Measurements from ENCODE around the gene DTX3.
"Not testable (repeated sequence)": the region's sequence is repeated elsewhere in the genome, so short reads cannot be mapped to it uniquely, and the experiment has no call there.

Gene DTX3

GRCh38 chr12:57584050-57584449, 20.6 kb upstream of the DTX3 start:
- no peak for DNase-seq

GRCh38 chr12:57584690-57585089, 19.9 kb upstream of the DTX3 start:
- no peak for DNase-seq

DNA sequence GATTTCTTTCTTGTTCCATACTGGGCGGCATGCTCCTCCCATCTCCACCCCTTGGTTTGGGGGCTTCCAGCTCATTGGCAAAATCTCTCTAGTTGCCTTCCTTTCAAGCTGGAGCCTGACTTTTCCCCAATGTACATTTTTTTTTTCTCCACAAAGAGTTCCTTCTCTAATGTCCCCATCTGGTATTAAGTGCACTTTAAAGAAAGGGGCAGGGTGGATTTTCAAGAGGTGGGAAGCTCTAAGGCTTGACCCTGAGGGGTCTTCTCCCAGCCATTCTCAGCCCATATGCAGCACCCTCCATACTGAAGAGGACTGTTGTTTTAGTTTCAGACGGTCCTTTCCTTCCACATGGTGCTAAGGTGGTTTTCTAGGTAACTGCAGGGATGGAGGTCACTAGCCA, 19.5 kb upstream of the DTX3 start:
- no peak for DNase-seq

DNA sequence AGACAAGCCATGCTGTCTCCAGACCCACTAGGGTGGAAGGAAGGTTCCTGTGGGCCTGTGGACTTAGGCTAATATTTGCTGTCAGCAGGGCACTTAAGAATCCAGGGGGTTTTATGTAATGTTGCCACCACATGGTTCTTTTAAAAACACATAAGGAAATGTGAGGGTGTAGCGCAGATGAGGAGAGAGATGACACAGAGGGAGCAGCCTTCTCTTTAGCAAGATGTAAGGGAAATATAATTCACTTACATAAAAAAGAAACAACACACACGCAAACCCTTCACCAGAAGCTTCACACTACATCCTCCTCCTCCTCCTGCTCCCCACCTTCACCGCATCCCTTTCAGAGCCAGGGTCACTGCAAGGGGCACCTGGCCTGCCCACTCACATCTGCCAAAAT, 18.5 kb upstream of the DTX3 start:
- DNase-seq = no peak

DNA sequence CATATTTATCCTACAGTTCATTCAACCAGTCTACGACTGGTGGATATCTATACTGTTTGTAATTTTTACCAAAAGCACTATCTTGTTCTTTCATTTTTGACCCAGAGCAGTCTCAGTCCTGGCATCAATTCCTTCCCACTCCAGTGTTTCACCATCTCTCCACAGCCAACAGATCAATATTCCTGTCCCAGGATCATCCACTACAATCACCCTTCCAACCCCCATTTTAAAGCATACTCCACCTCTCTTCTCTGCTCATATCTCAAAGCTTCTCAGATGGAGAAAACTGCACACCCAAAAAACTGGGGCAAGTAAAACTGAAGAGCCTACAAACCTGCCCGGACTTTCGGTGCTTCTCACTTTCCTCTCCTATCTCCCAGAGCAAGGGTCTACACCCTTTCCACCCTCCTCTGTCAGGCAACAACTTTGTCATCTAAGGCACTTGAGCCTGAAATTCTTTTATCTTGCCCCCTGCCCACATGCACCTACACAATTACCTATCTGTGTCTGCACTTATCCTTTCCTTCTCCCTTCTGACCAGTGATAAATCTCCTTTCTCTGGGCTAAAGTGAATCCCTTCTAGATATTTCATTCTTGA, 17.7 kb upstream of the DTX3 start:
- no peak for DNase-seq

GRCh38 chr12:57588951-57589610, 15.5 kb upstream of the DTX3 start:
- not testable (repeated sequence) for DNase-seq

DNA sequence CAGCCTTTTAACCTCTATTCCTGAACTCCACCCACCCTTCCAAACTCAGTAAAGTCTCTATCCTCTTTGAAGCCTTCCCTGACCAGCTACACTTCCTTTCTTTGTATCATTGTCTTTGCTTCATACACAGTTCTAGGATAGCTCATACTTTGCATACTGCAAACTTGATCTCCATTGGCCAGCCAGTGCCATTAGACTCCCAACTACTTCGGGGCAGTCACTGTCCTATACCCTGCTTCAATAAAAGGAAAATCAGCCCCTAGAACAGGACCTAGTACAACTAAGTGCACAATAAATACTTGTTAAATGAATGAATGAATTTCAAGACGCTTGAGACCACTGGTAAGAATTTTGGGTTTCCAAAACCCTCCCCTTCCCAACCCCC, 14.2 kb upstream of the DTX3 start:
- DNase-seq = no peak

DNA sequence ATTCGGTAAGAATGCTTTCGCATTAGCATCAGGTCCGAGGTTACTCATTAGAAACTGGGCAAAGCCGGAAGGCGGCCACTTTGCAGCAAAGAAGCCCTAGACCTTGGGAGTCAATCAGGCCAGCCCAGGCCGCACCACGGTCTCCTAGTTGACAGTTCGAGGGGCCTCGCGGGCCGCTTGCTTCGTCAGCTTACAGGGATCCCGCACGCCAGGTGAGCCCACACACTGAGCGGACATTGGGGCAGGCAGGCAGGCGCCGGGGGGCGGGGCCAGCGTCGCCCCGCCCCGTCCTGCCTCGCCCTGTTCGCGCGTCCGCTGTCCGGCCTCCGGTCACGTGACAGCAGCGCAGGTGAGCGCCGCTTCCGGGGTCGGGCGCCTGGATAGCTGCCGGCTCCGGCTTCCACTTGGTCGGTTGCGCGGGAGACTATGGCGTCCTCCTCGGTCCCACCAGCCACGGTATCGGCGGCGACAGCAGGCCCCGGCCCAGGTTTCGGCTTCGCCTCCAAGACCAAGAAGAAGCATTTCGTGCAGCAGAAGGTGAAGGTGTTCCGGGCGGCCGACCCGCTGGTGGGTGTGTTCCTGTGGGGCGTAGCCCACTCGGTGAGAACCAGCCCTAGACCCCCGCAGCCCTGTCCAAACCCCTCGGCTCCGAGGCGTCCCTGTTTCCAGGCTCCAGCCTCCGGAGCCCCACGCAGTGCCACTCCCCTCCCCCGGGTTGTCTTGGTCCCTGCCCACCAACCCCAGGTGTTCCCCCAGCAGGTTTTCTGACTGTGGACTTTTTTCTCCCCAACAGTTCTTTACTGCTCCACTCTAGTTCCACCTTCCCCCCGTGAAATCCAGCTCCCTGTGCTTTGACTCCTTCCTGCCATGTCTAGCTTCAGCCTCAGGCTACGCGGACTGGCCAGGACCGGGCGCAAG, 13.5 kb upstream of the DTX3 start, which contains the start of gene PIP4K2C:
TSS of gene PIP4K2C (plus strand) at position 329 of the 918 bp plus-strand sequence. CDS start at position 427, 98 bp downstream.
- peak; percentile 81 for DNase-seq

GRCh38 chr12:57591782-57592325, 12.8 kb upstream of the DTX3 start:
- DNase-seq = no peak

DNA sequence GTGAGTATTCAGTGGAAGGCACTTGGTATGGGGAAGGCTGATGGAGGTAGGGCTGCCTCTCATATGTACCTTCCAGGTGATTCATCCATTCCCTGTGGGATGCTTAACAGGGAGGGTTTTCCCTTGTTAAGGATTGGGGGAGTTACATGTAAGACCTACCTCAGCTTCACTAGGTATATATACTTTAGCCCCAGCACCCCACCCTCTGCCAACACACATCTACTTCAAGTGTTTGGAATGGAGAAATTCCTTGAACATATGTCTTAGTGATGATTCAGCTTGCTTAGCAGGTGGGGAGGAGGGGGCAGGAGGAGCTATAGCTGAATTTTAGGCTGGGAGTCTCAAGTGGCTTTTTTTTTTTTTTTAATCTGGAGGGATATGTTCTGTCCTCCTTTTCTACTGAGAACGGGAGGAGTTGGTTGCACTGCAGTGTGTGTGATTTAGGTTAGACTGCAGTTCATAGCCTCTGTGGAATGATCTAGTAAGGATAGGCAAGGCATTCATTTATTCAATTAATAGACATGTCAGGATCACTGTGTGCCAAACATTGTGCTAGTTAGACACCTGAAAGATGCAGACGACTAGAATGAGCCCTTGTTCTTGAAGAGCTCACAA, 12.0 kb upstream of the DTX3 start:
- no peak for DNase-seq

DNA sequence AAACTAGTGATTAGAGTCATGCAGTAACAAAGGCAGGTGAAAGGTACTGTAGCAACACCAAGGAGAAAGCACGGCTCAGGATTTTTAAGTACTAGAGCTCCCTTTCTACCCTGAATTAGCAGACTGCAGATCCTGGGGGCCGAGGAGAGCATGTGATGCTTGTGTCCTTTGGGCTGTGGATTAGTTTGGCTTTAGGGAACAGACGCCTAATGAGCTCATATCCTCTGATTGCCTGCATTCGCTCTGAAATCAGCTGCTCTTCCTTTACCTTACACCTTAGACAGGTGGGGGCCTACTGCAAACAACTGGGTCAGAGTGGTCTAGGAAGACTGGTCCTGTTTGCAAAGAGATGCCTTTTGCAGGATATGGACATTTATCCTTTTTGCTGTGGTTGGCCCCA, 11.4 kb upstream of the DTX3 start:
- no peak for DNase-seq

DNA sequence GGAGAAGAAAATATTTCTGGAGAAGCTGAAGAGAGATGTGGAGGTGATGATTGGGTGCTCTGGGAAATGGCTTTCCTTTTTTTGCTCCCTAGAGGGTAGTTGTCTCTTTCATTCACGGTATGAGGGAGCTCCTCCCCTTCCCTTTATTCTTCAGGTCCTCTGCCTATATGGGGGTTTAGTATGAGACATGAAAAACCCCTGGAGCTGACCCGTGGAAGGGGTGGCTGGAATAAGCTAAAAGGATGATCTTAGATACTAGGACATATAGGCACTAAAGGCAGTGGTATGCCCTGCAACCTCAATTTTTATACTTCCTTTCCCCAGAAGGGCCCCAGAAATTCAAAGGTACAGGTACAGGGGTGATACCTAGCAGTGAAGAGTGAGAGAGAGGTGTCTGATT, 4.2 kb upstream of the DTX3 start:
- no peak for DNase-seq

DNA sequence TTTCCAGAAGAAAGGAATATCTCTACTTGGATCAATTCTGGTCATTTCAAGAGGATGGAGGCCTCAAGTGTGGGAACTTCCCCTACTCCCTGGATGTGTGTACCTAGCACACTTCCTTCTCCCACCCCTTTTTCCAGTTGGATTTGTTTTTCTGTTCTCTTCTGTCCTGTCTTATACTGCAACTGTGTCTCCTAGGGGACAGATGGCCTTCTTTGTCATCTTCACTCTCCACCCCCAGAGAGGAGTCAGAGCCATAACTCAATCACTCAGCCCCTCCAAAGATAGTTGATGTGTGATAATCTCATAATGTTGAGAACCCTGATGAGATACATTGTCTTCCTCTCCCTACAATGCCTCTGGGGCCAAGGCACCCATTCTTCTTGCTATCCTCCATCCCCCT, 2.1 kb upstream of the DTX3 start:
- no peak for DNase-seq

- DNase-seq = no peak
Measured at GRCh38 chr12:57603324-57603723, 1.3 kb upstream of the DTX3 start.

- no peak for DNase-seq
Measured at GRCh38 chr12:57603815-57604453, 690 bp upstream of the DTX3 start.

GRCh38 chr12:57604992-57605810, 577 bp downstream of the DTX3 start:
- no peak for DNase-seq

GRCh38 chr12:57605811-57606311, 1.2 kb downstream of the DTX3 start:
- no peak for DNase-seq

DNA sequence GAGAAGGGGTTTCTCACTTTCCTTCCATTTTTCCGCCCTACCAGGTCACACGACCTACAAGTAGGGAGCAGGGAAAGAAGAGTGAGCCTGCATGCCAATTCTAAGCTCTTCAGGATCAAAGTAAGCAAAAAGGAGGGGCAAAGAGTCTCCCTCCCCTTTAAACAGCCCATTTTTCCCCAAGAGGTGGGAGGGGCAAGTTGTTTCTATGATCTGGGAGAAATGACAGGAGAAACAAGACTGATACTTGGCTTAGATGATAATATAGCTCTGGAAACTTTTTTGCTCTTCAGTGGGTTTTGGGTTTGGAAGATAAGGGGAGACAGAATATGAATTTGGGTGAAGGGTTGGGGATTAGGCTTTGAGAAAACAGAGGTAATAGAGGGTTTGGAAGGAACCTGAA, 1.8 kb downstream of the DTX3 start:
- no peak for DNase-seq

GRCh38 chr12:57606821-57607220, 2.2 kb downstream of the DTX3 start:
- DNase-seq = no peak

- DNase-seq = no peak
Measured at GRCh38 chr12:57607958-57608663, 3.5 kb downstream of the DTX3 start.
